NCI-H774 (cell line): ENCODE data around the gene DLGAP4.

Experiments used
- DNase-seq: peaks from one replicate; lab custom pipeline; 2025; lab: John Stamatoyannopoulos, UW

The DLGAP4 gene

GRCh38 chr20:36274181-36274841 is 31.8 kb upstream of the DLGAP4 start:
- no peak for DNase-seq

GRCh38 chr20:36275011-36275410 is 31.1 kb upstream of the DLGAP4 start:
- no peak for DNase-seq

GRCh38 chr20:36275441-36276189 is 30.5 kb upstream of the DLGAP4 start:
- no peak for DNase-seq

GRCh38 chr20:36277546-36277945 is 28.6 kb upstream of the DLGAP4 start:
- no peak for DNase-seq

- DNase-seq: no peak
Observed at GRCh38 chr20:36279362-36279761, 26.8 kb upstream of the DLGAP4 start.

GRCh38 chr20:36279776-36280175 is 26.4 kb upstream of the DLGAP4 start:
- DNase-seq: no peak

GRCh38 chr20:36281785-36282380 is 24.3 kb upstream of the DLGAP4 start:
- no peak for DNase-seq

GRCh38 chr20:36284751-36285150 is 21.4 kb upstream of the DLGAP4 start:
- no peak for DNase-seq

- DNase-seq: no peak
Observed at GRCh38 chr20:36285746-36286447, 20.2 kb upstream of the DLGAP4 start.

GRCh38 chr20:36297656-36298055 is 8.5 kb upstream of the DLGAP4 start:
- DNase-seq: no peak

- no peak for DNase-seq
Observed at GRCh38 chr20:36298061-36298460, 8.1 kb upstream of the DLGAP4 start.

- no peak for DNase-seq
Observed at GRCh38 chr20:36298795-36299339, 7.3 kb upstream of the DLGAP4 start.

- DNase-seq: no peak
Observed at GRCh38 chr20:36299459-36299858, 6.7 kb upstream of the DLGAP4 start.

- DNase-seq: no peak
Observed at GRCh38 chr20:36301359-36302119, 4.6 kb upstream of the DLGAP4 start.

- DNase-seq: no peak
Observed at GRCh38 chr20:36303020-36303595, 3.0 kb upstream of the DLGAP4 start.

GRCh38 chr20:36303831-36304230 is 2.3 kb upstream of the DLGAP4 start:
- DNase-seq: no peak

GRCh38 chr20:36304786-36305495 is 1.2 kb upstream of the DLGAP4 start:
- no peak for DNase-seq

GRCh38 chr20:36306553-36307411 is 643 bp downstream of the DLGAP4 start:
- no peak for DNase-seq
